ENCODE results near the gene GOLGB1.

GRCh38 chr3:121722411-121722810, 27.1 kb downstream of the GOLGB1 start:
- TF ChIP-seq, protein P1, sequence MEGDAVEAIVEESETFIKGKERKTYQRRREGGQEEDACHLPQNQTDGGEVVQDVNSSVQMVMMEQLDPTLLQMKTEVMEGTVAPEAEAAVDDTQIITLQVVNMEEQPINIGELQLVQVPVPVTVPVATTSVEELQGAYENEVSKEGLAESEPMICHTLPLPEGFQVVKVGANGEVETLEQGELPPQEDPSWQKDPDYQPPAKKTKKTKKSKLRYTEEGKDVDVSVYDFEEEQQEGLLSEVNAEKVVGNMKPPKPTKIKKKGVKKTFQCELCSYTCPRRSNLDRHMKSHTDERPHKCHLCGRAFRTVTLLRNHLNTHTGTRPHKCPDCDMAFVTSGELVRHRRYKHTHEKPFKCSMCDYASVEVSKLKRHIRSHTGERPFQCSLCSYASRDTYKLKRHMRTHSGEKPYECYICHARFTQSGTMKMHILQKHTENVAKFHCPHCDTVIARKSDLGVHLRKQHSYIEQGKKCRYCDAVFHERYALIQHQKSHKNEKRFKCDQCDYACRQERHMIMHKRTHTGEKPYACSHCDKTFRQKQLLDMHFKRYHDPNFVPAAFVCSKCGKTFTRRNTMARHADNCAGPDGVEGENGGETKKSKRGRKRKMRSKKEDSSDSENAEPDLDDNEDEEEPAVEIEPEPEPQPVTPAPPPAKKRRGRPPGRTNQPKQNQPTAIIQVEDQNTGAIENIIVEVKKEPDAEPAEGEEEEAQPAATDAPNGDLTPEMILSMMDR (IDR thresholded peaks at IDR 0.05; ENCODE audit: insufficient read depth, low read depth, low read length): no peak
- no peak for TF ChIP-seq EZH2 (IDR thresholded peaks at IDR 0.05; ENCODE audit: insufficient read depth, low read length)

Data from astrocyte (in vitro differentiated cells and primary cell).